ENCODE measurements around the gene SLC45A2.
"Not testable (repeated sequence)": the region's sequence is repeated elsewhere in the genome, so short reads cannot be mapped to it uniquely, and the experiment has no call there.

SLC45A2 gene

GRCh38 chr5:33929925-33930690, 54.4 kb downstream of the SLC45A2 start:
- no peaks in the 10 kb centered on the region for H3K36me3 ChIP-seq (ENCODE audit: insufficient read depth, insufficient read length, low read length)
- no peaks in the 10 kb centered on the region for H3K4me1 ChIP-seq (ENCODE audit: insufficient read depth, insufficient read length)
- H3K9me3 ChIP-seq (ENCODE audit: insufficient read depth, low read length), result no peaks in the 10 kb centered on the region
- H3K4me3 ChIP-seq (ENCODE audit: insufficient read length, low read depth), result no peak overlapping the region
- no peak for TF ChIP-seq SUZ12 (IDR thresholded peaks at IDR 0.05; ENCODE audit: extremely low read depth, insufficient read depth, insufficient read length)
- DNase-seq (ENCODE audit: low read depth, low spot score), result no peak
- no peak overlapping the region for H3K9ac ChIP-seq (ENCODE audit: insufficient read length, low read depth)
- H3K27me3 ChIP-seq (ENCODE audit: insufficient read depth, insufficient read length), result peaks cover 2% of the 10 kb centered on the region

- TF ChIP-seq SUZ12 (IDR thresholded peaks at IDR 0.05; ENCODE audit: extremely low read depth, insufficient read depth, insufficient read length) (no peak), ZNF274 (IDR thresholded peaks at IDR 0.05; ENCODE audit: low read depth, low read length) (no peak), YY1 (IDR thresholded peaks at IDR 0.05; ENCODE audit: insufficient read depth, insufficient read length) (no peak)
- Histone ChIP-seq H3K9me3 (ENCODE audit: insufficient read depth, low read length) (no peaks in the 10 kb centered on the region), H3K27me3 (ENCODE audit: insufficient read depth, insufficient read length) (no peaks in the 10 kb centered on the region), H3K4me3 (ENCODE audit: insufficient read length, low read depth) (no peak overlapping the region), H3K4me1 (ENCODE audit: insufficient read depth, insufficient read length) (no peaks in the 10 kb centered on the region), H3K9ac (ENCODE audit: insufficient read length, low read depth) (no peak overlapping the region), H3K36me3 (ENCODE audit: insufficient read depth, insufficient read length, low read length) (no peaks in the 10 kb centered on the region)
- no peak for DNase-seq (ENCODE audit: low read depth, low spot score)
Observed at GRCh38 chr5:33928283-33928682, 56.2 kb downstream of the SLC45A2 start.

DNA sequence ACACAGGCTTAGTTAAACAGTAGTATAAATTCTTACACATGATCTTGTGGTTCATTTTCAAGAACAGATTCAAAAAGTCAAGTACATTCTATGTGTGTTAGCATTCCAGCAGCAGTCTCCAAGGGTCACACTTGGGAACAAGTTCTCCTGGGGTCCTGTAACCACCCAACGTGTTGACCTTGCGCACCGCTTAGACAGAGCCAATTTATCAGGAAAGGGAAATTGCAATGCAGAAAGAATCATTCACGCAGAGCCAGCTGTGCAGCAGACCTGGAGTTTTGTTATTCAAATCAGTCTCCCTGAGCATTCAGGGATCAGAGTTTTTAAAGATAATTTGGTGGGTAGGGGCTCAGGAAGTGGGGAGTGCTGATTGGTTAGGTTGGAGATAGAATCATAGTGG, 56.8 kb downstream of the SLC45A2 start:
- no peak for TF ChIP-seq SUZ12 (IDR thresholded peaks at IDR 0.05; ENCODE audit: extremely low read depth, insufficient read depth, insufficient read length)
- TF ChIP-seq ZNF274 (IDR thresholded peaks at IDR 0.05; ENCODE audit: low read depth, low read length), result no peak
- no peak for TF ChIP-seq YY1 (IDR thresholded peaks at IDR 0.05; ENCODE audit: insufficient read depth, insufficient read length)
- Histone ChIP-seq H3K36me3 (ENCODE audit: insufficient read depth, insufficient read length, low read length) (no peaks in the 10 kb centered on the region), H3K4me3 (ENCODE audit: insufficient read length, low read depth) (no peak overlapping the region), H3K4me1 (ENCODE audit: insufficient read depth, insufficient read length) (no peaks in the 10 kb centered on the region), H3K9me3 (ENCODE audit: insufficient read depth, low read length) (no peaks in the 10 kb centered on the region), H3K9ac (ENCODE audit: insufficient read length, low read depth) (no peak overlapping the region), H3K27me3 (ENCODE audit: insufficient read depth, insufficient read length) (no peaks in the 10 kb centered on the region)
- no peak for DNase-seq (ENCODE audit: low read depth, low spot score)

GRCh38 chr5:33925278-33925677, 59.2 kb downstream of the SLC45A2 start:
- Histone ChIP-seq H3K9me3 (ENCODE audit: insufficient read depth, low read length) (no peaks in the 10 kb centered on the region), H3K27me3 (ENCODE audit: insufficient read depth, insufficient read length) (no peaks in the 10 kb centered on the region), H3K36me3 (ENCODE audit: insufficient read depth, insufficient read length, low read length) (no peaks in the 10 kb centered on the region), H3K4me3 (ENCODE audit: insufficient read length, low read depth) (no peak overlapping the region), H3K4me1 (ENCODE audit: insufficient read depth, insufficient read length) (no peaks in the 10 kb centered on the region), H3K9ac (ENCODE audit: insufficient read length, low read depth) (no peak overlapping the region)
- no peak for DNase-seq (ENCODE audit: low read depth, low spot score)
- TF ChIP-seq YY1 (IDR thresholded peaks at IDR 0.05; ENCODE audit: insufficient read depth, insufficient read length) (no peak), SUZ12 (IDR thresholded peaks at IDR 0.05; ENCODE audit: extremely low read depth, insufficient read depth, insufficient read length) (no peak), ZNF274 (IDR thresholded peaks at IDR 0.05; ENCODE audit: low read depth, low read length) (no peak)

GRCh38 chr5:33921002-33921401, 63.5 kb downstream of the SLC45A2 start:
- Histone ChIP-seq H3K36me3 (ENCODE audit: insufficient read depth, insufficient read length, low read length) (no peaks in the 10 kb centered on the region), H3K9me3 (ENCODE audit: insufficient read depth, low read length) (no peaks in the 10 kb centered on the region), H3K9ac (ENCODE audit: insufficient read length, low read depth) (no peak overlapping the region), H3K4me3 (ENCODE audit: insufficient read length, low read depth) (no peak overlapping the region), H3K4me1 (ENCODE audit: insufficient read depth, insufficient read length) (no peaks in the 10 kb centered on the region), H3K27me3 (ENCODE audit: insufficient read depth, insufficient read length) (no peaks in the 10 kb centered on the region)
- TF ChIP-seq YY1 (IDR thresholded peaks at IDR 0.05; ENCODE audit: insufficient read depth, insufficient read length) (no peak), SUZ12 (IDR thresholded peaks at IDR 0.05; ENCODE audit: extremely low read depth, insufficient read depth, insufficient read length) (no peak), ZNF274 (IDR thresholded peaks at IDR 0.05; ENCODE audit: low read depth, low read length) (no peak)
- no peak for DNase-seq (ENCODE audit: low read depth, low spot score)

DNA sequence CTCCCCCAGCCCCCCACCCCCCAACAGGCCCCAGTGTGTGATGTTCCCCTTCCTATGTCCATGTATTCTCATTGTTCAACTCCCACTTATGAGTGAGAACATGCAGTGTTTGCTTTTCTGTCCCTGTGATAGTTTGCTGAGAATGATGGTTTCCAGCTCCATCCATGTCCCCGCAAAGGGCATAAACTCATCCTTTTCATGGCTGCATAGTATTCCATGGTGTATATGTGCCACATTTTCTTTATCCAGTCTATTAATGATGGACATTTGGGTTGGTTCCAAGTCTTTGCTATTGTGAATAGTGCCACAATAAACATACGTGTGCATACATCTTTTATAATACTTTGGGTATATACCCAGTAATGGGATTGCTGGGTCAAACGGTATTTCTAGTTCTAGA, 69.6 kb downstream of the SLC45A2 start:
- not testable (repeated sequence) for H3K36me3 ChIP-seq (ENCODE audit: insufficient read depth, insufficient read length, low read length); H3K4me1 ChIP-seq (ENCODE audit: insufficient read depth, insufficient read length); H3K9me3 ChIP-seq (ENCODE audit: insufficient read depth, low read length); H3K27me3 ChIP-seq (ENCODE audit: insufficient read depth, insufficient read length); H3K4me3 ChIP-seq (ENCODE audit: insufficient read length, low read depth); DNase-seq (ENCODE audit: low read depth, low spot score); H3K9ac ChIP-seq (ENCODE audit: insufficient read length, low read depth)

DNA sequence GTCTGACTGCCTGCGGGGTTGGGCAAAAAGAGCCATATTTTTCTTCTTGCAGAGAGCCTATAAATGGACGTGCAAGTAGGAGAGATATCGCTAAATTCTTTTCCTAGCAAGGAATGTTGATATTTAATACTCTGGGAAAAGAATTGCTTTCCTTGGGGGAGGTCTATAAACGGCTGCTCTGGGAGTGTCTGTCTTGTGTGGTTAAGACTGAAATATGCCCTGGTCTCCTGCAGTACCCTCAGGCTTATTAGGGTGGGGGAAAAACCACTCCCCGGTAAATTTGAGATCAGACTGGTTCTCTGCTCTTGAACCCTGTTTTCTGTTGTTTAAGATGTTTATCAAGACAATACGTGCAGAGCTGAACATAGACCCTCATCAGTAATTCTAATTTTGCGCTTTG, 78.2 kb downstream of the SLC45A2 start:
- DNase-seq (ENCODE audit: low read depth, low spot score); H3K9ac ChIP-seq (ENCODE audit: insufficient read length, low read depth); H3K4me3 ChIP-seq (ENCODE audit: insufficient read length, low read depth); H3K36me3 ChIP-seq (ENCODE audit: insufficient read depth, insufficient read length, low read length); H3K27me3 ChIP-seq (ENCODE audit: insufficient read depth, insufficient read length); H3K4me1 ChIP-seq (ENCODE audit: insufficient read depth, insufficient read length): not testable (repeated sequence)
- H3K9me3 ChIP-seq (ENCODE audit: insufficient read depth, low read length), result peaks cover 17% of the 10 kb centered on the region

DNA sequence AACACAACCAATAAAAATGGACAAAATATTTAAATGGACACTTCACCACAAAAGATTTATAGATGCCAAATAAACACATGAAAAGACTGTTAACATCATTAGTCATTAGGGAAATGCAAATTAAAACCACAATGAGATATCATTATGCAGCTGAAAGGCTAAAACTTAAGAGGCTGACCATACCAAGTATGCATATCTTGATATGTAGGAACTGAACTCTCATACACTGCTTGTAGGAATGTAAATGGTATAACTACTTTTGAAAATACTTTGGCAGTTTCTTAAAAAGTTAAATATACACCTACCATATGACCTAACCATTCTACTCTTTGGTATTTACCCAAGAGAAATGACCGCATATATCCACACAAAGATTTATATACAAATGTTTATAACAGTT, 79.1 kb downstream of the SLC45A2 start:
- TF ChIP-seq SUZ12 (IDR thresholded peaks at IDR 0.05; ENCODE audit: extremely low read depth, insufficient read depth, insufficient read length) (no peak), YY1 (IDR thresholded peaks at IDR 0.05; ENCODE audit: insufficient read depth, insufficient read length) (no peak), ZNF274 (IDR thresholded peaks at IDR 0.05; ENCODE audit: low read depth, low read length) (no peak)
- peaks cover 17% of the 10 kb centered on the region for H3K9me3 ChIP-seq (ENCODE audit: insufficient read depth, low read length)
- no peak overlapping the region for H3K4me3 ChIP-seq (ENCODE audit: insufficient read length, low read depth)

More for the DNA sequence above, 79.1 kb downstream of the SLC45A2 start:
- no peak for DNase-seq (ENCODE audit: low read depth, low spot score)
- H3K36me3 ChIP-seq (ENCODE audit: insufficient read depth, insufficient read length, low read length), result no peaks in the 10 kb centered on the region
- H3K27me3 ChIP-seq (ENCODE audit: insufficient read depth, insufficient read length), result no peaks in the 10 kb centered on the region
- H3K4me1 ChIP-seq (ENCODE audit: insufficient read depth, insufficient read length), result no peaks in the 10 kb centered on the region
- H3K9ac ChIP-seq (ENCODE audit: insufficient read length, low read depth), result no peak overlapping the region
